HG03571 (cell line): ENCODE measurements around the gene SENP8.
"Not testable (repeated sequence)": the region's sequence is repeated elsewhere in the genome, so short reads cannot be mapped to it uniquely, and the experiment has no call there.

Source experiments
- ATAC-seq: cut with Tn5 transposase; IDR thresholded peaks from one replicate; pipeline ENCODE4 v1.9.1; 2021; ENCODE audit not compliant: unreplicated experiment

The SENP8 gene

DNA sequence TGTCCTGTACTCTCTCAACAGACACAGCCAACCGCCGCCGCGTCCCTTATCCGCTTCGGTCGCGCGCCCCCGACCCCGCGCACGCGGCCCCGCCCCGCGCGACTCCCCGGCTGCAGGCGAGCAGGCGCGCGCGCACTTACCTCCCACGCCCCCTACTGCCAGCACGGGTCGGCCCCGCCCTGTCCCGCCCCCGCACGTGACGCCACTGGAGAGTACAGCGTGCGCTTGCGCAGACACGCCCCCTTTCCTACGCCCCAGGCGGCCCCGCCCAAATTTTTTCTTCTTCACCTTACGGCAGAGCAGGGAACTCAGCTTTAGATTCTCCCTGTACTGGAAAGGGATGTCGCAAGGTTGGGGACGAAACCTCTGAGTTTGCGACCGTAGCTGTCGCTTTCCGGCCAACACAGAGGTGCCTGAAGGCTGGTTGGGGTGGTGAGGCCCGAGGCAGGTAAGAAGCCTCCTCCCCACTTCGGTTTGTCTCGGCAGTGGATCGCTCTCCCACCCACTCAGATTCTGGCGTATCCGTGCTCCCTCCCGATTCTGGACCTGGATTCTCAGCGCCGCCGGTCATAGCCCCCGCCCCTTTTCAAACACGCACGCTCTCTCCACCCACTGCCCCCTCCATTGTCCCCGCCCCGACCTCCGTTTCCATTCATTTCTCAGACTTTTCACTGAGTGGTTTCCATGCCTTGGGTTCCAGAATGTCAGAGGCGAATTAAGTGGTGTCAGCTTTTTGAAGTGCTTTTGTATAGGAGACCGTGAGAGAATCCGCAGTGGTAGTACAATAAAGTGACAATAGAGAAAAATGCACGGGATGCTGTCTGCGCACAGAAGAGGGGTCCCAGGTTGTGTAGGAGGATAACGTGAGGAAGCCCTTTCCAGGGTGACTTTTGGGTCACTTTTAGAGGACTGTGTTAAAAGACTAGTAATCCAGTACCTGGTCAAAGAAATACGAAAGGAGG, at the start of gene SENP8, which contains the start of gene MYO9A:
TSS of gene SENP8 (plus strand) at position 387 of the 962 bp plus-strand sequence. CDS start 21,221 bp downstream, outside the sequence.
TSS of gene MYO9A (minus strand) at position 134 of the 962 bp plus-strand sequence. CDS start 71,587 bp downstream, outside the sequence.
- ATAC-seq: peak; percentile 58

DNA sequence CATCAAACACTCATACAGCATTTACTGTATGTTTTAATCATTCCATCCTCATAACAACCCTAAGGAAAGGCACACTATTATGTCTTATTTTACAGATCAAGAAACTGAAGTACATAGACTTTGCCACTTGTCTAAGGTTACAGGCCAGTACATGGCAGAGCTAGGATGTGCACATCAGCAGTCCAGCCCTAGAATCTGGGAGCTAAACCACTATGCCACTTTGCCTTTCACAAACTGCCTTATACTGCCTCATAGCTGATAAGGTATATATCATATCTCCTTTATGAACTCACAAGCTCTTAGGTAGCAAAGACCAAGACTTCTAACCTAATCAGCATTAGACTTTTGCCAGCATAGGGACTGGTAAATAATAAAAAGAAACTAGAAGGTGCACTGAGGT, 49.3 kb upstream of the SENP8 start:
- ATAC-seq: no peak

DNA sequence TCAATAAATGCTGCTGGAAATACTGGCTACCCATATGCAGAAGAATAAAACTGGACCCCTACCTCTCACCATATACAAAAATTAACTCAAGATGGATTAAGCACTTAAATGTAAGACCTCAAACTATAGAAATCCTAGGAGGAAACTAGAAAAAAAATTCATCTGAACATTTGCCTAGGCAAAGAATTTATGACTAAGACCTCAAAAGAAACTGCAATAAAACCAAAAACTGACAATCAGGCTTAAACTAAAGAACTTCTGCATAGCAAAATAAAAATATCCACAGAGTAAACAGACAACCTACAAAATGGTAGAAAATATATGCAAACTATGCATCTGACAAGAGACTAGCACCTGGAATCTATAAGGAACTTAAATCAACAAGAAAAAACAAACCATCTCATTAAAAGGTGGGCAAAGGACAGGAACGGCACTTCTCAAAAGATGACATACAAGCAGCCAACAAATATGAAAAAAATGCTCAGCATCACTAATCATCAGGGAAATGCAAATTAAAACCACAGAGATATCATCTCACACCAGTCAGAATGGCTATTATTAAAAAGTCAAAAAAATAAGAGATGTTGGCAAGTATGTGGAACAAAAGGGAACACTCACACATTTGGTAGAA, 47.3 kb upstream of the SENP8 start:
- ATAC-seq: no peak

DNA sequence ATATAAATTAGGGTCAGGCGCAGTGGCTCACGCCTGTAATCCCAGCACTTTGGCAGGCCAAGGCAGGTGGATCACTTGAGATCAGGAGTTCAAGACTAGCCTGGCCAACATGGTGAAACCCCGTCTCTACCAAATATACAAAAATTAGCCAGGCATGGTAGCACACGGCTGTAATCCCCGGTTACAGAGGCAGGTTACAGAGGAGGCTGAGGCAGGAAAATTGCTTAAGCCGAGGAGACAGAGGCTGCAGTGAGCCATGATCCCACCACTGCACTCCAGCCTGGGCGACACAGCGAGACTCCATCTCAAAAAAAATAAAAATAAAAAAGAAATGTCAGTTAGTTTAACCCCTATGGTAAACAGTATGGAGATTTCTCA, 46.8 kb upstream of the SENP8 start:
- ATAC-seq: not testable (repeated sequence)

DNA sequence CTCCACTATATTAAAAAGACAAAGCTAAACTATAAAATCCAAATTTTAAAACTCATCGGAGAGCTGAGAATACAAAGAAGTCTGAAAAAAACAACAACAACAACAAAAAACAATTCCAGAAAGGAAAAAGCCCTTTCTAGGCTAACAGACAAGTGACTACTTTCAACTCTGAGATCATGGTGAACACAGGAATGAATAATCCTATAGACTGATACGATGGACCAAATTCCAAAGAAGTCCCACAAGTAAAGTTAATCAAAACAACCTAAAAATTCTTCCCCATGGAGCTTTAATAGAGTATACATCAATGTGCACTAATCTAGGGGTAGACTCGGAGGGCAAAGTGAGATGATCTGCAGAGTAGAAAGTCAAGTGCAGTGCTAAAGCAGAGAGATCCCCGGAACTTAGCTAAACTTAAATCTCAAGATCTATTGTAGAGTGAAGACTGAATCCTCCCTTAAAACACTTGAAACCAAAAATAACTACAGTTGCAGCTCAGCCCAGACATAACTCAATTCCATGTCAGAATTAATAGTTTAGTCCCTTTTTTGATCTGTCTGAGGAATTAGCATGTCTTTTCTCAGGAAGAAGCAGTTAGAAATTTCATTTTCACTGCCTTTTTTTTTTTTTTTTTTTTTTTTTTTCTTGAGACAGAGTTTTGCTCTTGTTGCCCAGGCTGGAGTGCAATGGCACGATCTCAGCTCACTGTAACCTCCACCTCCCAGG, 43.7 kb upstream of the SENP8 start:
- no peak for ATAC-seq

DNA sequence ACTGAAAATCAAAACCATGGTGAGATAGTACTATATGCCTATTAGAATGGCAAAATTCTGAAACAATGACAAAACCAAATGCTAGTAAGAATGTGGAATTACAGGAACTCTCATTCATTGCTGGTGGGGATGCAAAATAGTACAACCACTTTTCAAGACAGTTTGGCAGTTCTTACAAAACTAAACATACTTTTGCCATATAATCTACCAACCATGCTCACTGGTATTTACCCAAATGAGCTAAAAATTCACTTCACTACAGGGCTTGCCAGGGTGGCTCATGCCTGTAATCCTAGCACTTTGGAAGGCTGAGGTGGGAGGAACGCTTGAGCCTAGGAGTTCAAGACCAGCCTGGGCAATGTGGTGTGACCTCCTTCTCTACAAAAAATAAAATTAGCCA, 40.3 kb upstream of the SENP8 start:
- no peak for ATAC-seq

DNA sequence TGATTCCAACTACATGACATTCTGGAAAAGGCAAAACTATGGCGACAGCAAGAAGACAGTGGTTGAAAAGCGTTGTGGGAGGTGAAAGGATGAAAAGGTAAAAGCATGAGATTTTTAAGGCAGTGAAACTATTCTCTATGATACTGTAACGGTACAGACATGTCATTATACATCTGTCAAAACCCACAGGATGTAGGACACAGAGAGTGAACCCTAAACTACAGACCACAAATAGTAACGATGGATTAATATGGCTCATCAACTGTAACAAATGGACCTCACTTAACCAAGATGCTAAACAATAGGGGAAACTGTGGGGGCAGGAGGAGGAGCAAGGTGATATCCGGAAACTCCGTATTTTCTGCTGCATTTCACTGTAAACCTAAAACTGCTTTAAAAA, 39.3 kb upstream of the SENP8 start:
- ATAC-seq: peak; percentile 97

DNA sequence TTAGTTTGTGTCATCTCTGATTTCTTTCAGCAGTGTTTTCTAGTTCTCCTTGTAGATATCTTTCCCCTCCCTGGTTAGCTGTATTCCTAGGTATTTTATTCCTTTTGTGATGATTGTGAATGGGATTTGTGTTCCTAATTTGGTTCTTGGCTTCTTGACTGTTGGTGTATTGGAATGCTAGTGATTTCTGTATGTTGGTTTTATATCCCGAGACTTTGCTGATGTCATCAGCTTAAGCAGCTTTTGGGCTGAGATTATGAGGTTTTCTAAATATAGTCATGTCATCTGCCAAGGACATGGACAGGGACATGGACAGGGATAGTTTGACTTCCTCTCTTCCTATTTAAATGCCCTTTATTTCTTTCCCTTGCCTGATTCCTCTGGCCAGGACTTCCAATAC, 36.0 kb upstream of the SENP8 start:
- no peak for ATAC-seq

DNA sequence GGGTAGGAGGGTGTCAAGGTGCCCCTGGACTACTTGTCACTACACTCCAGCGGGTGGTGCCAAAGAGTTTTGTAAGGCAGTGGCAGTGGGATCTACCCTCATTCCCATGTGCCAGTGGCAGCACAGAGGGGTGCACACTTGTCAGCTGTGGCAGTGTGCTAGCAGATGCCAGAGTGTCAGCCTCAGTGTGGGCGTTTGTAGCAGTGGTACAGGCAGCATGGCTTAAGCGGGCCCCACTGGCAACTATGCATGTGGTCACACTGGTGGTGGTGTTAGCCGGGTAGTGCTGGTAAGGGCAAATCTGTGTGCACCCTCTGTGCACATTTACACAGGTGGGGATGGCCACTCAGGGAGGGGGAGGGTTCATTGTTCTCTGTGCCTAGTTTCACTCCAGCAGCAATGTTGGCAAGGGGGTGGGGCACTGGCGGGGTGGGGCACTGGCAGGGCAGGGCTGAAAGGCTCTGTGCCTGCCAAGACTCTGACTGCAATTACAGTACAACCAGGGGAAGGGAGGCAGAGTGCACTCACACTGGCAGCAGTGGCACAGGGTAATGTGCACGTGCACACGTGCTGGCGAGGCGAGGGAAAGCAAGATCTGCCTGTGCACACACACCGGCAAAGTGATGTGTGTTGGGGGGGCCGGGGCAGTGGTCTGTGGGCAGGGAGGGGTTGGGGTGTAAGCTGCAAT, 32.0 kb upstream of the SENP8 start:
- ATAC-seq: no peak

DNA sequence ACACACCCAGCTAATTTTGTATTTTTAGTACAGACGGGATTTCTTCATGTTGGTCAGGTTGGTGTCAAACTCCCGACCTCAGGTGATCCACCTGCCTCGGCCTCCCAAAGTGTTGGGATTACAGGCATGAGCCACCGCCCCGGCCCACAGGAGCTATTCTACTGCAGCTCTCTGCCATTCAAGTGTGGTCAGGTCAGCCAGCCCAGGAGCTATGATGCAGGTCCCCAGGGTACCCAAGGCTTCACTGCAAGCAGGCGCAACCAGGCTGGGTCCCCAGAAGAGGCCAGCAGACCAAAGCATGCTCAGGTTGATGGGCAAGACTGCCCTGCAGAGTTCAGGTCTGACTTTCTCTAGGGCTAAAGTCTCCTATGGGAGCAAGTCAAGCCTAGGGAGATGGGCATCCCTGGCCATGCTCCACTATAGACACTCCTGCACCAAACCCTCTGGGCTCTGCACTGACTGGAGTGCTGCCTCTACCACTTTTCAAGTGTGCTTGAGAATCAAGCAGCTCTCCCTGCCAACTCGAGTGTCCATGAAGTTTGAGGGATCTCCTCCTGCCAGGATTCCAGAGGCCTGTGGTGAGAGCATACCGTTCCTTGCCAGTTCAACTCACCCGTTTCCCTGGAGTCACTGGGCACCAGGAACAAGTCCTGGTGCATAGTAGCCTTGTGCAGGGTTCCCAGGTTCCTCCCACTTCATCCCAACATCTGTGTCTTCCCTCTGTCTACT, 31.1 kb upstream of the SENP8 start:
- ATAC-seq: no peak

DNA sequence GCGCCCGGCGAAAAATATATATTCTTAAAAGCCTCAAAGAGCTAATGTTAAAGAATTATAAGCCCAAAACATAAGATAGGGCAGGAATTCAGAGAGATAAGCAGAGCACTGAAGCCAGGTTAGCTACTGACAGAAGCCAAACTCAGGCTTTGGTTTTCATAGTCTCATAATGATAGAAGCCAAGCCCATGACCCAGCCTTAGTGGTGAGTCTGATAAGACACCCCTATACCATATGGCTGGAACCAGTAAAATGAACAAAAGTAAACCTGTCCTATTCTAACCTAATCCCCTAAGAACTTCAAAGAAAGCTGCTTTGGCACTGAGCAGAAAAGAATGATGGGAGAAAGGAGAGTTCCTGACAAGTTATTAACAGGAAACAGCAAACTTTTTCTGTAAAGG, 26.2 kb upstream of the SENP8 start:
- no peak for ATAC-seq

DNA sequence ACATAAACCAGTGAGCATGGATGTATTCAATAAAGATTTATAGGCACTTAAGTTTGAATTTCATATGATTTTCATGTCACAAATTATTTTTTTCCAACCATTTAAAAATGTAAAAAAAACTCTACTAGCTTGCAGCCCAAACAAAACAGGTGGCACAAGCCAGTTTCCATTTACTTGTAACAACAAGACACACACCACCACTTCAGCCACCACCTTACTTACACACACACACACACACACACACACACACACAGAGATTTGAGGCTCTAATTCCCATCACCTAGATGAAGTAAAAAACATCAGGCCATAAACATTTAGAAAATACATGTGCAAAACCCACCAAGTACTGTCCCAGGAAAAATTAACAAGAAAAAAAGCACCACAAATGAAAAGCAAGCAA, 25.5 kb upstream of the SENP8 start:
- no peak for ATAC-seq

DNA sequence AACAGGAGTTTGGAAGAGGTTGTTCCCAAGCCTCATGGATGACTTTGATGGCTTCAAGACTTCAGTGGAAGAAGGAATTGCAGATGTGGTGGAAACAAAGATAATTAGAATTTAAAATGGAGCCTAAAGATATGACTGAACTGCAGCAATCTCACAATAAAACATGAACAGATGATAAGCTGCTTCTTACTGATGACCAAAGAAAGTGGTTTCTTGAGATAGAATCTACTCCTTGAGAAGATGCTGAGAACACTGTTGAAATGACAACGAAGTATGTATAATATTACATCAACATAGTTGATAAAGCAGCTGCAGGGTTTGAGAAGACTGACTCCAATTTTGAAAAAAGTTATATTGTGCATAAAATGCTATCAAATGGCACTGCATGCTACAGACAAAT, 21.4 kb upstream of the SENP8 start:
- no peak for ATAC-seq

DNA sequence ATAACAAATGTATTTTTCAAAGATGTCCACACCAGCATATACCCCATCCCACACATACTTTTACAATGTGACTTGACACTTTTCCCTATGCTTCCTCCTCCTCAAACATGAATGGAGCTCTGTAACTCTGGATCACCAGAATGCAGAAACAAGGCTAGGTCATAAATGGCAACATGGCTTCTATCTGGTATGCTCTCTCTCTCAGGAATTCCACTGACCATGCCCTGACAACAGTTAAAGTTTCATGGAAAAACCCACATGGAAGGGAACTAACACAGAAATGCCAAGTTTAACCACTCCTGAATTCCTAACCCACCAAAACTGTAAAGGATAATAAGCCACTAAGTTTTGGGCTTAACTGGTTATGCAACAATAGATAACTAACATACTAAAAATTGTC, 20.2 kb upstream of the SENP8 start:
- ATAC-seq: no peak

DNA sequence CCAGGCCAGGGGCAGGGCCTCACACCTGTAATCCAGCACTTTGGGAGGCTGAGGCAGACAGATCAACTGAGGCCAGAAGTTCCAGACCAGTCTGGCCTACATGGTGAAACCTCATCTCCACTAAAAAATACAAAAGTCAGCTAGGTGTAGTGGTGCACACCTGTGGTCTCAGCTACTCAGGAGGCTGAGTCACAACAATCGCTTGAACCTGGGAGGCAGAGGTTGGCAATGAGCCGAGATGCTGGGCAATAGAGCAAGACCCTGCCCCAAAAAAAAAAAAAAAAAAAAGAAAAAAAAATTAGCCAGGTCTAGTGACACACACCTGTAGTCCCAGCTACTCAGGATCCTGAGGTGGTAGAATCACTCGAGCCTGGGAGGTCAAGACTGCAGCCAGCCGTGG, 19.0 kb upstream of the SENP8 start:
- no peak for ATAC-seq

DNA sequence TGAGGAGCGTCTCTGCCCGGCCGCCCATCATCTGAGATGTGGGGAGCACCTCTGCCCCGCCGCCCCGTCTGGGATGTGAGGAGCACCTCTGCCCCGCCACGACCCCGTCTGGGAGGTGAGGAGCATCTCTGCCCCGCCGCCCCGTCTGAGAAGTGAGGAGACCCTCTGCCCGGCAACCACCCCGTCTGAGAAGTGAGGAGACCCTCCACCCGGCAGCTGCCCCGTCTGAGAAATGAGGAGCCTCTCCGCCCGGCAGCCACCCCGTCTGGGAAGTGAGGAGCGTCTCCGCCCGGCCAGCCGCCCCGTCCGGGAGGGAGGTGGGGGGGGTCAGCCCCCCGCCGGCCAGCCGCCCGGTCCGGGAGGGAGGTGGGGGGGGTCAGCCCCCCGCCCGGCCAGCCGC, 17.7 kb upstream of the SENP8 start:
- not testable (repeated sequence) for ATAC-seq

DNA sequence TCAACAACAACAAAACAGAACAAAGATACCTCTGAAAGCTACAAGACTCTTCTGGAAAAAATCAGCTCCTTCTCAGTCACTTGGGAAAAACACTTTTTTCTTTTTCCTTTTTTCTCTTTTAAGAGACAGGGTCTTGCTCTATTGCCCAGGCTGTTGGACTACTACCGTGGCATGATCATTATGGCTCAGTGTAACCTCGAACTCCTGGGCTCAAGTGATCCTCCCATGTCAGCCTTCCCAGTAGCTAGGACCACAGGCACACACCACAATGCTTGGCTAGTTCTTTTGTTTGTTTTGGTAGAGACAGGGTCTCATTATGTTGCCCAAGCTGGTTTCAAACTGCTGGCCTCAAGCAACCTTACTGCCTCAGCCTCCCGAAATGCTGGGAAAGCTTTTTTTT, 13.1 kb upstream of the SENP8 start:
- no peak for ATAC-seq

DNA sequence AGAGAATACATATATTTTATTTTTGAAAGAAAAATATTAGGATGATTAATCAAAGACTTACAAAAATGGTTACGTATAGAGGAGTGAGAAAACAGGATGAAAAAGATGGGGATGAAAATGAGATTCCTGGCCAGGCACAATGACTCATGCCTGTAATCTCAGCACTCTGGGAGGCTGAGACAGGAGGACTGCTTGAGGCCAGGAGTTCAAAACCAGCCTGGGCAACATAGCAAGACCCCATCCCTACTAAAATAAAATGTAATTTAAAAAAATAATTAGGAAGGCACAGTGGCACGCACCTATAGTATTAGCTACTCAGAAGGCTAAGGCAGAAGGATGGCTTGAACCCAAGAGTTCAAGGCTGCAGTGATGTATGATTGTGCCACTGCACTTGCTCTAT, 12.1 kb upstream of the SENP8 start:
- ATAC-seq: no peak

DNA sequence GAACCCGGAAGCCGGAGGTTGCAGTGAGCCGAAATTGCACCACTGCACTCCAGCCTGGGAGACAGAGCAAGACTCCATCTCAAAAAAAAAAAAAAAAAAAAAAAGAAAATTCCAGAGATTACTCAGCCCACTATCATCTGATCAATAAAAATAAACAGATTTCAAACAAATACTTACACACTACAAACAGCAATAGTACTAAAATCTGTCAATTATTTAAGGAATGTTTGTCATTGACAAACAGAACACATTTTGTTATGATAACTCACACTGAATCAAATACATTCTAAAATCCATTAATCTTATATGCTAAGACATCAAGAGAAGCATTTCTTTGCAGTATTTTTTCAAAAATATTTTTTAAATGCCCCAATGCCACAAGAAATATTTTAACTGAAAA, 7.8 kb upstream of the SENP8 start:
- ATAC-seq: no peak

DNA sequence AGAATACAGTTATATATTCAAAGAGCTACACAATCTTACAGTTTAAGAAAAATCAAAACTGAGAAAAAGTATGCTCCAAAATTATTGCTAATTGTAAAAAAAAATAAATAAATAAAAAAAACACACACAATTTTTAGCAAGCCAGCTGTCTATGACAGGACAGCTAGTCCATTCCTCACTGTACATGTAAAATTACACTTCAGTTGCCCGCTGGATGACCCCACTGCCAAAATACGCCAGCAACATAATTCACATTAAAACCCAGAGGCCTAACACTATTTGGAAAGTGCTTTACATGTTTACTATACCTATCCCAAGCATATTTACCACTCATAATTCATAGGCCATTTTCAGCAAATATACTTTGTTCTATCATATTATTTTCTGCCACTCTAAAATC, 6.1 kb upstream of the SENP8 start:
- no peak for ATAC-seq
